ENCODE measurements around the gene FOXD2.

Gene FOXD2

GRCh38 chr1:47417170-47418044, 20.4 kb upstream of the FOXD2 start:
- DNase-seq: no peak

GRCh38 chr1:47418122-47418521, 19.7 kb upstream of the FOXD2 start:
- no peak for DNase-seq

GRCh38 chr1:47418681-47419325, 19.0 kb upstream of the FOXD2 start:
- DNase-seq: no peak

- DNase-seq: no peak
Observed at GRCh38 chr1:47420547-47420946, 17.3 kb upstream of the FOXD2 start.

GRCh38 chr1:47423872-47424271, 14.0 kb upstream of the FOXD2 start:
- DNase-seq: no peak

- DNase-seq: no peak
Observed at GRCh38 chr1:47424336-47424982, 13.4 kb upstream of the FOXD2 start.

GRCh38 chr1:47431534-47431933, 6.3 kb upstream of the FOXD2 start:
- DNase-seq: no peak

- peak; percentile 54 for DNase-seq
Observed at GRCh38 chr1:47432071-47433036, 5.5 kb upstream of the FOXD2 start.

- no peak for DNase-seq
Observed at GRCh38 chr1:47433037-47433421, 4.8 kb upstream of the FOXD2 start.

GRCh38 chr1:47433477-47434050, 4.3 kb upstream of the FOXD2 start:
- DNase-seq: no peak

- no peak for DNase-seq
Observed at GRCh38 chr1:47434051-47434842, 3.6 kb upstream of the FOXD2 start.

- DNase-seq: no peak
Observed at GRCh38 chr1:47435506-47436303, 2.1 kb upstream of the FOXD2 start.

GRCh38 chr1:47436304-47436978, 1.4 kb upstream of the FOXD2 start:
- DNase-seq: peak; percentile 73

GRCh38 chr1:47436979-47437446, 831 bp upstream of the FOXD2 start:
- no peak for DNase-seq

- DNase-seq: peak; percentile 24
Observed at GRCh38 chr1:47438165-47439016, 547 bp downstream of the FOXD2 start.

GRCh38 chr1:47439017-47439818, 1.4 kb downstream of the FOXD2 start:
- no peak for DNase-seq

GRCh38 chr1:47439819-47440598, 2.2 kb downstream of the FOXD2 start:
- no peak for DNase-seq
